Measurements from ENCODE around the gene CLDN5.

Gene CLDN5

GRCh38 chr22:19524170-19525115 lies at the start of gene CLDN5:
Gene CLDN5, minus strand, starts transcription at chr22:19524410. Its CDS starts 155 bp downstream, at chr22:19524255.
- no peak for TF ChIP-seq CTCF (IDR thresholded peaks at IDR 0.05; ENCODE audit: low read depth, low read length, missing control alignments)
- no peak for DNase-seq (ENCODE audit: low read depth)
- in situ Hi-C loops (cut with HindIII; ENCODE audit: low sequenced_read_pairs) = no loop called here
- peak within 1 kb of the TSS; percentile 37 for H3K4me3 ChIP-seq (ENCODE audit: low read depth, low read length)

- TF ChIP-seq CTCF (IDR thresholded peaks at IDR 0.05; ENCODE audit: low read depth, low read length, missing control alignments) = no peak
Observed at GRCh38 chr22:19571995-19572394, 47.8 kb upstream of the CLDN5 start.

GRCh38 chr22:19571207-19571795 lies 47.1 kb upstream of the CLDN5 start:
- no peak for TF ChIP-seq CTCF (IDR thresholded peaks at IDR 0.05; ENCODE audit: low read depth, low read length, missing control alignments)
- no peak for DNase-seq (ENCODE audit: low read depth)
- in situ Hi-C loops (cut with HindIII; ENCODE audit: low sequenced_read_pairs) = no loop called here
- H3K4me3 ChIP-seq (ENCODE audit: low read depth, low read length) = no peak overlapping the region

More at GRCh38 chr22:19571995-19572394, 47.8 kb upstream of the CLDN5 start:
- H3K4me3 ChIP-seq (ENCODE audit: low read depth, low read length) = no peak overlapping the region
- no peak for DNase-seq (ENCODE audit: low read depth)
- in situ Hi-C loops (cut with HindIII; ENCODE audit: low sequenced_read_pairs) = no loop called here

GRCh38 chr22:19569976-19570375 lies 45.8 kb upstream of the CLDN5 start:
- in situ Hi-C loops (cut with HindIII; ENCODE audit: low sequenced_read_pairs) = no loop called here
- TF ChIP-seq CTCF (IDR thresholded peaks at IDR 0.05; ENCODE audit: low read depth, low read length, missing control alignments) = no peak
- no peak for DNase-seq (ENCODE audit: low read depth)
- no peak overlapping the region for H3K4me3 ChIP-seq (ENCODE audit: low read depth, low read length)

- no peak overlapping the region for H3K4me3 ChIP-seq (ENCODE audit: low read depth, low read length)
- TF ChIP-seq CTCF (IDR thresholded peaks at IDR 0.05; ENCODE audit: low read depth, low read length, missing control alignments) = no peak
- in situ Hi-C loops (cut with HindIII; ENCODE audit: low sequenced_read_pairs) = no loop called here
- DNase-seq (ENCODE audit: low read depth) = no peak
Observed at GRCh38 chr22:19569276-19569640, 45.0 kb upstream of the CLDN5 start.

GRCh38 chr22:19568337-19569275 lies 44.4 kb upstream of the CLDN5 start:
- peak; percentile 34 for DNase-seq (ENCODE audit: low read depth)
- in situ Hi-C loops (cut with HindIII; ENCODE audit: low sequenced_read_pairs) = no loop called here
- TF ChIP-seq CTCF (IDR thresholded peaks at IDR 0.05; ENCODE audit: low read depth, low read length, missing control alignments) = no peak
- no peak overlapping the region for H3K4me3 ChIP-seq (ENCODE audit: low read depth, low read length)
